Right lobe of liver (tissue), 6 donors: ENCODE data around the gene FHIT. TPM values are rescaled to one million over a fixed set of nuclear protein-coding genes. Genes with fewer than 3 reads are reported as not detected.
"Not testable (repeated sequence)": the region's sequence is repeated elsewhere in the genome, so short reads cannot be mapped to it uniquely, and the experiment has no call there.

Experiments used
- ATAC-seq, 4 donors: fragments of 200-7000 bp; cut with Tn5 transposase; one replicate each; pipeline ENCODE4 v1.9.1; 2020; ENCODE audit warnings: mild to moderate bottlenecking in 4 of 4, moderate library complexity in 4 of 4
- DNase-seq, 3 donors: peaks; one replicate each; pipeline ENCODE4 v3.0.0-alpha.2; 2020
- H3K27ac ChIP-seq, 3 donors: fragments of 200-600 bp; one replicate each; pipeline ENCODE4 v1.8.0; 2022
- H3K27me3 ChIP-seq, 2 donors: fragments of 200-600 bp; one replicate each; pipeline ENCODE4 v1.8.0; 2022
- H3K36me3 ChIP-seq, 4 donors: fragments of 200-600 bp; sonication (generic) in 1 of 4; one replicate each; pipeline versions ENCODE4 v1.5.1 to v1.8.0; 2017 to 2022; ENCODE audit warnings: control low read depth in 1 of 4
- H3K4me1 ChIP-seq, 4 donors: fragments of 200-600 bp; sonication (generic) in 1 of 4; one replicate each; pipeline versions ENCODE4 v1.5.1 to v1.8.0; 2017 to 2022; ENCODE audit warnings: control low read depth in 1 of 4
- H3K4me3 ChIP-seq, 3 donors: fragments of 200-600 bp; one replicate each; pipeline ENCODE4 v1.8.0; 2022
- H3K9me3 ChIP-seq, 4 donors: fragments of 200-600 bp; sonication (generic) in 1 of 4; one replicate each; pipeline versions ENCODE4 v1.5.1 to v1.8.0; 2017 to 2022; ENCODE audit warnings: control low read depth in 1 of 4
- POLR2A ChIP-seq: fragments of 450-650 bp; IDR thresholded peaks from one replicate; pipeline ENCODE4 v1.6.1; 2017; ENCODE audit warnings: antibody characterized with exemption, mild to moderate bottlenecking
- WGBS: methylation state at CpG from one replicate; pipeline ENCODE4 v1.1.6; 2018; ENCODE audit warnings: low coverage, low lambda C conversion rate; ENCODE audit not compliant: insufficient coverage; ENCODE audit errors: missing lambda C conversion rate; 5-methylcytosine and 5-hydroxymethylcytosine counted together
- intact Hi-C, 2 donors: fragments of 100-400 bp; cut with DNase I; formaldehyde crosslinking; loops; one replicate each; pipeline versions ENCODE4 v1.11.2 to v1.14.1; 2022
- total RNA-seq, 6 experiments: library from RNA; depleted of rRNA in 2 of 6; stranded (reverse); fragments of >200 nt in 2 of 6; fragmentation: NEBNext Ultra II Directional in 3 of 6; extraction: Animal tissue kit (Norgen Biotek cat#: 25700) in 3 of 6; gene quantifications; one replicate each; pipeline versions ENCODE4 v1.1.0 to v1.2.4, GENCODE V29; 2016 to 2023
- TF ChIP-seq, protein P1 (sequence below), 4 donors: fragments of 200-600 bp in 3 of 4; fragments of 450-650 bp in 1 of 4; IDR thresholded peaks; one replicate each; pipeline versions ENCODE4 v1.5.1 to v1.8.0; 2016 to 2022; ENCODE audit warnings: antibody characterized with exemption in 4 of 4, mild to moderate bottlenecking in 2 of 4
- donor health status: DM: no; HTN: yes; CAD: no.
- donor health status: DM: no; HTN: no; CAD: no.
- donor health status: DM: no; HTN: no; CAD: no.
- donor health status: DM: no; HTN: yes; CAD: no.
- donor health status: DM: no; HTN: yes; CAD: no.

The FHIT gene
- total RNA-seq, 6 experiments from 2014 or later, result 6.6 to 11.2 (median 8.0) TPM

DNA sequence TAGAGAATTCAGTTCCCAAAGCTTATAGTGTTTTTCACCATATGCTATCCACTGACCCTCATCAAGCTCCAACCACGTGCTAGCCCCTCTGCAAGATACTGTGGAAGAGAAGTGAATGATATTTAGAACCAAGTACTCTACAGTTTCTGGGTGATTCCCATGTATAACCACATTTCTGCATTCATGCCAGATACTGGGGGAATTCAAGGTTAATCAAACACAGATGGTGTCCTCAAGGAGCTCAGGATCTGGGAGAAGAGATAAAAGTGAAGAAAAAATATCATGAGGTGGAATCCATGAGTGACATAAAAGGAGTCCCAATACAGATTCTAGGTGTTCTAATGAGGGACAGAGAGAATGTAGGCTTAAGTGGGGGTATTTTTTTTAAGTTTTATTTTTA lies 195.8 kb downstream of the FHIT start:
- intact Hi-C loops, result no loop called here
- Histone ChIP-seq H3K4me1 (no peaks in the 10 kb centered on the region), H3K36me3 (no peaks in the 10 kb centered on the region), H3K27ac (no peak overlapping the region), H3K9me3 (no peaks in the 10 kb centered on the region), H3K27me3 (no peaks in the 10 kb centered on the region), H3K4me3 (no peak overlapping the region)
- ATAC-seq, result no peak
- no peak for TF ChIP-seq POLR2A
- TF ChIP-seq, protein P1, sequence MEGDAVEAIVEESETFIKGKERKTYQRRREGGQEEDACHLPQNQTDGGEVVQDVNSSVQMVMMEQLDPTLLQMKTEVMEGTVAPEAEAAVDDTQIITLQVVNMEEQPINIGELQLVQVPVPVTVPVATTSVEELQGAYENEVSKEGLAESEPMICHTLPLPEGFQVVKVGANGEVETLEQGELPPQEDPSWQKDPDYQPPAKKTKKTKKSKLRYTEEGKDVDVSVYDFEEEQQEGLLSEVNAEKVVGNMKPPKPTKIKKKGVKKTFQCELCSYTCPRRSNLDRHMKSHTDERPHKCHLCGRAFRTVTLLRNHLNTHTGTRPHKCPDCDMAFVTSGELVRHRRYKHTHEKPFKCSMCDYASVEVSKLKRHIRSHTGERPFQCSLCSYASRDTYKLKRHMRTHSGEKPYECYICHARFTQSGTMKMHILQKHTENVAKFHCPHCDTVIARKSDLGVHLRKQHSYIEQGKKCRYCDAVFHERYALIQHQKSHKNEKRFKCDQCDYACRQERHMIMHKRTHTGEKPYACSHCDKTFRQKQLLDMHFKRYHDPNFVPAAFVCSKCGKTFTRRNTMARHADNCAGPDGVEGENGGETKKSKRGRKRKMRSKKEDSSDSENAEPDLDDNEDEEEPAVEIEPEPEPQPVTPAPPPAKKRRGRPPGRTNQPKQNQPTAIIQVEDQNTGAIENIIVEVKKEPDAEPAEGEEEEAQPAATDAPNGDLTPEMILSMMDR (IDR thresholded peaks at IDR 0.05), result no peak
- no peak for DNase-seq
- WGBS, result 85% methylated on average over 1 of the region's 1 CpG

DNA sequence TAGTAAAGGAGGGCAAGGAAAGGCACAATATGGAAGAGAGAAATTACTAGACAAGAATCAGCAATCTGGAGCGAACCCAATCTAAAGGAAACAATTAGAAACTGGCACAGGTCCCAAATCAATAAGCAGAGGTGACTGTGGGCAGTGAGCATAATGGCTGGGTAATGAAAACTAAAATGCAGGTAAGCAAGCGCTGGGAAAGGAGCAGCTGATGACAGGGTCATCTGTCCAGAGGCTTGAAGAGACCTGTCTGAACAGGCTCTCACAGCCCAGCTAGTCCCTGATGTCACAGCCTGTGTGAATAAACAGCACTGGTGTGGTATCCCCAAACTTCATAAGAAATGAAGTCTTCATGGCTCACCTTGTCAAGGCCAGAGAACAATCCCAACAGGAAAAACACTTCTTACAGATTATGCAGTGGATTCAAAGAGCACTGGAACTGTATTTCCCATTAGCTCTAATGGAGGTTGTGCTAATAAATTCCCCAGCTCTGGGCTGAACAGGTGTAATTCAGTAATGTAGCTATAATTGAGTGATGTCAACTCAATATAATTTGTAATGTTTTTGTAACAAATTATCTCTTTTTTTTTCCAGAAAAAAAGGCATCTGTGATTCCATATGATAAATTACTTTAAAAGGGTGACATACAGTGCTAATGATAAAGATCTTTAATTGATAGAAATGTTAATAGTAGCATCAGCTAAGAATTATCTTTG lies 197.3 kb downstream of the FHIT start:
- TF ChIP-seq POLR2A, result no peak
- TF ChIP-seq, protein P1 (IDR thresholded peaks at IDR 0.05), result no peak

DNA sequence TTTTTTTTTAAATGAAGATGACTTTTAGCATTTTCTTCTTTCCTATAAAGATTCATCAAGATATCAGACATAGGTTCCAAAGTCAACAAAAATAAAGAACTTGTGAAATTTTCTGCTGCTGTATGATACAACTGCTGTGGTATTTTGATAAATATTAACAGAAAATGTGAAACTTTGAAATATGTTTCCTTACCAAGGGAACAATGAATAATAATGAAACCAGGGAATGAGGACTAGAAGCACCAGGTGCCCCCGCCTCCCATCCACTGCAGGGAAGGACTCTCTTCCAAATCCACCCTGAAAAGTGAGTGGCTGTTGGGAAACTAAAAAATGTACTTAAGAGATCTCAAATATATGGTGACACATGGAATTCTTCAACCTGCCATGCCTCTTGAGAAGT lies 198.4 kb downstream of the FHIT start:
- no peaks in the 10 kb centered on the region for H3K9me3 ChIP-seq
- H3K27ac ChIP-seq, result no peak overlapping the region
- intact Hi-C loops, result no loop called here
- TF ChIP-seq, protein P1 (IDR thresholded peaks at IDR 0.05), result no peak
- no peak for TF ChIP-seq POLR2A
- DNase-seq (no peak), ATAC-seq (peak in 1 of 4 donors; percentile 43)
- H3K4me1 ChIP-seq, result no peaks in the 10 kb centered on the region
- WGBS, result 88% methylated on average over 1 of the region's 1 CpG
- no peak overlapping the region for H3K4me3 ChIP-seq
- H3K36me3 ChIP-seq, result no peaks in the 10 kb centered on the region
- H3K27me3 ChIP-seq, result no peaks in the 10 kb centered on the region

More for the DNA sequence above, 197.3 kb downstream of the FHIT start:
- no peak overlapping the region for H3K27ac ChIP-seq
- H3K4me3 ChIP-seq, result no peak overlapping the region
- DNase-seq, result peak in 1 of 3 donors; percentile 28
- H3K27me3 ChIP-seq, result no peaks in the 10 kb centered on the region
- no peaks in the 10 kb centered on the region for H3K9me3 ChIP-seq
- no peaks in the 10 kb centered on the region for H3K36me3 ChIP-seq
- 31% methylated on average over 2 of the region's 2 CpGs for WGBS
- no peaks in the 10 kb centered on the region for H3K4me1 ChIP-seq
- intact Hi-C loops, result no loop called here
- ATAC-seq, result peak; percentile 67 to 95 (median 69)

DNA sequence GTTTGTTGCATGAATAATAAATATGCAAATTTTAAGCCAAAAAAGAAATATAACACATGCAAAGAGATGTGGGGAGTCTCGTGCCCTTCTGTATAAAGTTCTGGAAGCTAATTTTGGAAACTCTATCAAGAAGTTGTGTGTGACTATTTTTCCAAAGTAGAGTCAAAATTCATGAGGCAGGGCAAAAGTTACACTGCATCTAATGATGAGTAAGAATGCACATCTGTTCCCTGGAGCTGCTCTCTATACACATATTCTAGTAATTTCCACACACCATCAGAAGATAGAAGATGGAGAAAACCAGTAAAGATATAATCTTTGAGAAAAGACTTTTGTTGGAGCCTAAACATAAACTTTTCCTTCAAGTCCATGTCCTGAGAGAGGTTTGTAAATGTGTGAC lies 199.6 kb downstream of the FHIT start:
- WGBS, result 63% methylated on average over 1 of the region's 1 CpG
- TF ChIP-seq, protein P1 (IDR thresholded peaks at IDR 0.05), result no peak
- no peak for TF ChIP-seq POLR2A
- no peaks in the 10 kb centered on the region for H3K36me3 ChIP-seq
- H3K9me3 ChIP-seq, result no peaks in the 10 kb centered on the region
- H3K27ac ChIP-seq, result no peak overlapping the region
- no peak for DNase-seq
- intact Hi-C loops, result no loop called here
- H3K4me1 ChIP-seq, result no peaks in the 10 kb centered on the region
- no peak overlapping the region for H3K4me3 ChIP-seq
- no peaks in the 10 kb centered on the region for H3K27me3 ChIP-seq
- no peak for ATAC-seq

DNA sequence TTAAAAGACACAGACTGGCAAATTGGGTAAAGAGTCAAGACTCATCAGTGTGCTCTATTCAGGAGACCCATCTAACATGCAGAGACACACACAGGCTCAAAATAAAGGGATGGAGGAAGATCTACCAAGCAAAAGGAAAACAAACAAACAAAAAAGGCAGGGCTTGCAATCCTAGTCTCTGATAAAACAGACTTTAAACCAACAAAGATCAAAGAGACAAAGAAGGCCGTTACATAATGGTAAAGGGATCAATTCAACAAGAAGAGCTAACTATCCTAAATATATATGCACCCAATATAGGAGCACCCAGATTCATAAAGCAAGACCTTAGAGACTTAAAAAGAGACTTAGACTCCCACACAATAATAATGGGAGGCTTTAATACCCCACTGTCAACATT lies 206.1 kb downstream of the FHIT start:
- H3K4me1 ChIP-seq, H3K9me3 ChIP-seq, H3K27me3 ChIP-seq, H3K27ac ChIP-seq, DNase-seq, ATAC-seq, H3K4me3 ChIP-seq, H3K36me3 ChIP-seq, intact Hi-C loops: not testable (repeated sequence)
- 78% methylated on average over 1 of the region's 1 CpG for WGBS
